GM21528 (cell line): ENCODE measurements around the gene USF1.
A peak's percentile ranks its signal among the peaks of the same experiment; 100 is the strongest.
"Not testable (repeated sequence)": the region's sequence is repeated elsewhere in the genome, so short reads cannot be mapped to it uniquely, and the experiment has no call there.

Source experiments
- ATAC-seq: cut with Tn5 transposase; IDR thresholded peaks from one replicate; pipeline ENCODE4 v1.9.1; 2021; ENCODE audit warnings: mild to moderate bottlenecking, moderate library complexity; ENCODE audit not compliant: unreplicated experiment, low FRiP score

USF1 gene

GRCh38 chr1:161054232-161054631, 8.5 kb upstream of the USF1 start:
- no peak for ATAC-seq

GRCh38 chr1:161052899-161053298, 7.1 kb upstream of the USF1 start:
- ATAC-seq = no peak

- no peak for ATAC-seq
Observed at GRCh38 chr1:161051219-161051618, 5.4 kb upstream of the USF1 start.

- ATAC-seq = no peak
Observed at GRCh38 chr1:161048949-161049722, 3.4 kb upstream of the USF1 start.

- ATAC-seq = no peak
Observed at GRCh38 chr1:161047436-161048420, 2.0 kb upstream of the USF1 start.

GRCh38 chr1:161046605-161047228, 940 bp upstream of the USF1 start:
- peak; percentile 38 for ATAC-seq

GRCh38 chr1:161044908-161045735, 655 bp downstream of the USF1 start:
- peak; percentile 34 for ATAC-seq

- ATAC-seq = no peak
Observed at GRCh38 chr1:161044535-161044907, 1.3 kb downstream of the USF1 start.

- ATAC-seq = no peak
Observed at GRCh38 chr1:161039546-161039945, 6.2 kb downstream of the USF1 start.

GRCh38 chr1:161039154-161039545, 6.6 kb downstream of the USF1 start:
- no peak for ATAC-seq

GRCh38 chr1:161038523-161039153, 7.1 kb downstream of the USF1 start, which contains the start of gene TSTD1:
Gene TSTD1 (minus strand): TSS chr1:161038964. CDS start chr1:161038889, 75 bp downstream.
- peak; percentile 83 for ATAC-seq

GRCh38 chr1:161037661-161038522, 7.9 kb downstream of the USF1 start:
- no peak for ATAC-seq

GRCh38 chr1:161033751-161034150, 12.0 kb downstream of the USF1 start:
- ATAC-seq = no peak

- ATAC-seq = no peak
Observed at GRCh38 chr1:161032409-161032808, 13.4 kb downstream of the USF1 start.

GRCh38 chr1:161031874-161032273, 13.9 kb downstream of the USF1 start:
- ATAC-seq = no peak

GRCh38 chr1:161029466-161029865, 16.3 kb downstream of the USF1 start:
- not testable (repeated sequence) for ATAC-seq

- not testable (repeated sequence) for ATAC-seq
Observed at GRCh38 chr1:161026954-161027353, 18.8 kb downstream of the USF1 start.

GRCh38 chr1:161022432-161022831, 23.3 kb downstream of the USF1 start:
- ATAC-seq = not testable (repeated sequence)

GRCh38 chr1:161021970-161022353, 23.8 kb downstream of the USF1 start:
- no peak for ATAC-seq
